ENCODE results near the gene TAB2.
"Not testable (repeated sequence)": the region's sequence is repeated elsewhere in the genome, so short reads cannot be mapped to it uniquely, and the experiment has no call there.

TAB2 gene

DNA sequence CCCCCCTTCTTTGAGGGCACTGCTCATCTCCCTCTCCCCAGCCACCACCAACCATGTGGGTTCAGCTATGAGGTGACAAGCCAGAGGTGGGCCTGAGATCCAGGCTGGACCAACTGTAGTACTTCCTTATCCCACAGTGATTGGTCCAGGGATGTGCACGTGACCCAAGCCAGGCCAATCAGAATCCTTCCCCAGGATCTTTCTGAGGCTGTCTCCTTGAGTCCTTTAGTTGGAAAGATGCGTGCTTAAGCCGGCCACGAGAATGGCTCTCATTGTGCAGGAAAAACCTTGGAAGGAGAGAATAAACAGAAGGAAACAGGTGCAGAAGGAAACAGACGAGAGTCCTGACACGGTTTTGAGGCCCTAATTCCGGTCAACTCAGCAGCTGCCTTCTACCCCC, 128.1 kb downstream of the TAB2 start:
- no peak for DNase-seq (ENCODE audit: low spot score)

DNA sequence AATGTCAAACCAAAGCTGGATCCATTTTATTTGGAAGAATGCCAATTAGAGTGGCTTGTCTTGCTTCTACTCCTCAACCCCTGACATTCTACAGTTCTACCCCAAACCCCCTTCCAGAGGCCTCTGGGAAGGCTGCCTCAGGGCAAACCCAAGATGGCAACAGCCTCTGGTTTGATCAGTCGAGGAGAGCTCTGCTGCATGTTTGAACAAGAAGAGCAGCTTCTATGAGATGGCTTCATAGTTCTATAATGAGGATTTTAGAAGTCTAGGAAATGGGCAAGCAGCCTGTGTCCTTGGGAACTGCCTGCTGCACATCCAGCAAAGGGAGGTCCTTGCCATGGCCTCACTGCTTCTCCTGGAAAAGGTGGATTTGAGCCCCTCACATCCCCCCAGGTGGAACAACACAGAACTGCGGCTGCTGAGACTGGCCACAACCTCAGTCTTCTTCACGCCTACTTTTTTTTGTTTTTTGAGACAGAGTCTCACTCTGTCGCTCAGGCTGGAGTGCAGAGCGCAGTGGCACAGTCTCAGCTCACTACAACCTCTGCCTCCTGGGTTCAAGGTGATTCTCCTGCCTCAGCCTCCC, 129.4 kb downstream of the TAB2 start:
- no peak for DNase-seq (ENCODE audit: low spot score)

DNA sequence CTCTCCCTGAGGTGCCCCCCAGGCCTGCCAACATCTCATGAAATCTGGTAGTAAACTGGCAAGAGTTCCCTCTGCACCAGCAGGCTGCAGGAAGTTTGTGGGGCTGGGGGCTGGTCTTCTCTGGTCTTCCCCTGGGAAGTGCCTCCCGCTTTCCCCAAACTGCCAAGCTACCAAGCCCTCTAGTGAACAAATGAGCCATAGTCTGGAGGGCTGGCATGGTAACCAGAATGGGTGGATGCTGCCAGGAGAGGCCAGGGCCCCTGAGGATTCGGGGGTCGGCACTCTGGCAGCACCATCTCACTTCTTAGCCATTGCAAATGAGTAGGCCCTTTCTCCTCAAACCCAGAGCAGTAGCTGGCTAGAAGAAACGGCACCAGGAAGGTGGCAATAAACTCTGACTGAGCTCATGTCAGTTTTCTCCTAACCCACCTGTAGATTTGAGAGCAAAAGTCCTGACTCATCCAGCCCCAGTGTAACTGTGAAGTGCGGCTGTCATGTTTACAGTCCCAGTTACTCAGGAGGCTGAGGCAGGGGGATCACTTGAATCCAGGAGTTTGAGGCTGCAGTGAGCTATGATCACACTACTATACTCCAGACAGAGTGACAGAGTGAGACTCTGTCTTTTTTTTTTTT, 131.4 kb downstream of the TAB2 start:
- DNase-seq (ENCODE audit: low spot score), result no peak

DNA sequence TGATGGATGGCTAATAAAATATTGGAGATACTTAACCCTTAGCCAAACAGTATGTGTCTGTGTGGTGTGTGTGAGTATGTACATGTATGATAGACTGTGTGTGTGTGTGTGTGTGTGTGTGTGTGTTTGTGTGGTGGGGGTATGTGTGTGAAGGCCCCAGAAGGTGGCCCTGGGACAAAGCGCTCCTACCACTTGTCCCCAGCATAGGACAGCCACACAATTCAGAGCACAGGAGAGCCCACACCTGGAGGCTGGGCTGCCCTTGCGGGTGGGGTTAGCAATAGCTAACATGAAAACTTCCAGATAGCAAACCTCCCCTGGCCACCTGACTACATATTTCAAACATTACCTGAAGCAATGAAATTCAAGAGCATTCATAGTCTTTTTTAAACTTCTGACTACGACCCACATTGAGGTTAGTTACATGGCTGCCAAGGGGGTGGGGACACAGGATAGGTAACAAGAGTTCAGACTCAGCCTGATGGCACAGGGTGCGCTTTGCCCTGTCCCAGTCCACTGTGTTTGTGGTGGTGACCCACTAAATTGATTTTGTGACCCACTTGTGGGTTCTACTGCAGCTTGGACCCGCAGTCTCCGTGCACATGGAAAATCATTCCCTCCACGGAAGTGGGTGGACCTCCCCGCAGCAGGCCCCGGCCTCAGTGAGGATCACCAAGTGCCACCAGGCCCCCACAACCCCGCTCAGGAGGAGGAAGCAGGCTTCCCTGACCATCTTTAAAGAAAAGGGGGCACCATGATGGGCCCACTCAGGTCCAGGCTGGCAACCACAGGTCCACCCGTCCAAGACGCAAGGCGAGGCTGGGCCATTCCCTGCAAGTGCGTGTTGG, 132.5 kb downstream of the TAB2 start:
- DNase-seq (ENCODE audit: low spot score), result no peak

DNA sequence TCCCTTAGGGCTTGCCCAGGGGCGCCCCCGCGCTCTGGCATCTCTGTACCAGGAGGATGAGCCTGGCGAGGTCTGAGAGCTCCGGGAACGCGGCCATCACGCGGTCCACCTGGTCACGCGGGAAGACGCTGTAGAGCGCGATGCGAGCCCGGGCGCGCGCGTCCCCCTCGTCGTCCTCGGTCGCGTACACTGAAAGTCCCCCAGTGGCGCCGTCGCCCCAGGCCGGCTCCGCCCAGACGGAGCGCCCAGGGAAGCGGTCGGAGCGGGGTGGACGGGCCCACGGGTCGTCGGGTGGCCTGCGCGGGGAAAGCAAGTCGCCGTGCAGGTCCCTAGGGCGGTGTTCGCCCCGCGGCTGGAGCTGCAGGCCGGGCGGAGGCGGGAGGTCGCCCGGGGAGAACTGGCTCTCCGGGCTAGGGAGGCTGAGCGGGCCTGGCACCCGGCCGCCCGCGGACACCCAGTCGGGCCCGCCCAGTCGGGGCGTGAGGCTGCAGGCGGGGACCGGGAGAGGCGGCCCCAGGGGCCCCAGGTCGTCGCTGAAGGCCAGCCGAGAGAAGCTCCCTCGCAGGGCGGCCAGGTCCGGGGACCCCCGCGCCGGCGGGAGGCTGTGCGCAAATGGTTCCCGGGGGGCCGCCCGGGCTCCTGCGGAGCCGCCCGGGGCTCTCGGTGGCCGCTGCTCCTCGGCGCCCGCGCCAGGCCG, 133.3 kb downstream of the TAB2 start:
- DNase-seq (ENCODE audit: low spot score), result no peak

DNA sequence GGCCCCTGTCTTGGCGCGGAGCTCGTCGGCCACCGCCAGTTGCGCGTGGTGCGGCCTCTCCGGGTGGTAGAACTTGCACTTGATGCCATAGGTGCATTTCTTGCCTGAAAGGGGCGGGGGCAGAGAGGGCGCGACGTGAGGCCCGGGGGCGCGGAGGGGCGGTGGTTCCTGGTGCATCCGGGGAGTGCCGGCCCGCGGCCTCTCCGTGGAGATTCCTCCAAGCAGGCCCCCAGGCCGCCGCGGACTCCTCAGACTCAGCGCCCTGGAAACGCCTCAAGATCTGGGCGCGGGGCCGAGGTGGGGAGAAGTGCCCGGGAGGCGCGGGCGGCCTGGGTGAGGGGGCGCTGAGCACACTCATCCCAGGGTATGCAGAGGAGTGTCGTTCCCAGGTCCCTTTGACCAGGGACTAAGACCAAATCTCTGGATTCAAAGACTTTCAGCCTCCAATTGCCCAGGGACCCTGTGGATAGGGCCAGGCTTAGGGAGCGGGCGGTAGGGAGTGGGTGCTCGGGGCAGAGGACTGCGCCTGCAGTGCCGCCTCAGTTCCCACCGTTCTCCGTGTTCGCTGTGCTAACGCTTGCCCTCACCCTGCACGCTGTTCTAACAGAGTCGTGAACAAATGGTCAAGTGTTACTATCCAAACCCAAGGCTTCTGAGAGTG, 134.0 kb downstream of the TAB2 start:
- no peak for DNase-seq (ENCODE audit: low spot score)

DNA sequence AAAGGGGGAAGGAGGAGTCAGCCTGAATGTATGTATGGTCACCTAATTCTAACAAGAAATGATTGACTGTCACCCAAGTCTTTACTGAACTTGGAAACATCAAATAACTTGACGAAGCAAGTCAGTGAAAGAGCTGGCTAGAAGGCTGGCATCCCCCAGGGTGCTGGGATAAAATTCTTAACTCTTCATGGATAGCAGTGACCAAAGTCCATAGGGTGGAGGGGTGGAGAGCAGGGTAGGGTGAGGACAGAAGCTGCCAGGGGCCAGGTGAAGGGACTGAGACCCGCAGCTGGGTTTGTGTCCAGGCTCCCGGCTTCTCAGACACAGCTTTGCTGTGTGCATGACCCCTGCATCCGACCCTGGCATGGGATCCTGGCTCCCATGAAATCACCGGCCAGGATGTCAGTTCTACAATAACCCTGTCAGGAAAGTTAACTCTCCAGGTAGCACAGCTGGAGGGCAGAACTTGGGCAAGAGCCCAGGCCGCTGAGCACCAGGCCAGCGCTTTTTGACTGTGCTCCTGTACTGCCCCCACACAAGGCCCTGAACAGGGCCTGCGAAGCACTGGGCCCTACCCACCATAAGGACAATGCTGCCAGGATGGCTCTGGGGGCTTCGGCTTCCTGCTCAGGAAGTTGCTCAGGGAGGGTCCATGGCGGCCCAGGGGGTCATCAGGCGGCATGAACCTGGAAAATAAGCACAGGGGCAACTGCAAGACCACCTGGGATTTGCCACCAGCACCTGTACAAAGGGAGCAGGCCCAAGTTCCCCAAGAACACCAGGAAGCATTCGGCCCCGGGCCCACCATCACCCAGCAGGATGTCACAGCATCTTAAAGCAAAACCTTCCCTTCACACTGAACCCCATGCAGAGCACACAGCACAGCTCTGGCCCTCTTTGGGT, 134.8 kb downstream of the TAB2 start:
- DNase-seq (ENCODE audit: low spot score), result no peak

DNA sequence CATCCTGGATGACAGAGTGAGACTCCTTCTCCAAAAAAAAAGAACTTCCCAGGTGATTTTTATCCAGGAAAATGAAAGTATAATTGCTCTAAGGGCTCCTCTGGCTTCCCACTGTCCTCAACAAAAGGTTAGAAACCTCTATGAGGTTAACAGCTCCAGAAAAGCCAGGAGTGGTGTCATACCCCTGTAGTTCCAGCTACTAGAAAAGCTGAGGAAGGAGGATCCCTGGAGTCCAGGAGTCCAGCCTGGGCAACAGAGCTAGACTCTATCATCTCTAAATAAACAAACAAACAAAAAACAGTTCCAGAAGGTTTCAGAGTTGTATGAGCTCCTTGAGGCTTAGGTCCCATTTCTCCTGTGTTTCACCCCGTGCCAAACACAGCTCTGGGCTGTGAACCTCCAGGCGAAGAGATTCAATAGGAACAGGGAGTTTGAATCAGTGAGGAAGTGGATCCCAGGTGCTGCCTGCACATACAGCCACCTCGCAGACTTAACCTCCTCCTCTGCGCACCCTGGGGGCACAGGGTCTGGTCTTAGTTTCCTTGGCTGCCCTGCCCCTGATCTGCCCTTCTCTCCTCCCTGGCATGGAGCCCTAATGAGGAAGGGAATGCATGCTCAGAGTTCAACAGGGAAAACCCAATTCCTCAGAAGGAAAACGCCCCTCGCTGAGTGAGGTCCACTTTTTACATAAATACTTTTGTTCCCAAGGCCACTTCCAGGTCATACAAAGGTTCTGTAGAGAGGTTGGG, 136.3 kb downstream of the TAB2 start:
- DNase-seq (ENCODE audit: low spot score), result no peak

DNA sequence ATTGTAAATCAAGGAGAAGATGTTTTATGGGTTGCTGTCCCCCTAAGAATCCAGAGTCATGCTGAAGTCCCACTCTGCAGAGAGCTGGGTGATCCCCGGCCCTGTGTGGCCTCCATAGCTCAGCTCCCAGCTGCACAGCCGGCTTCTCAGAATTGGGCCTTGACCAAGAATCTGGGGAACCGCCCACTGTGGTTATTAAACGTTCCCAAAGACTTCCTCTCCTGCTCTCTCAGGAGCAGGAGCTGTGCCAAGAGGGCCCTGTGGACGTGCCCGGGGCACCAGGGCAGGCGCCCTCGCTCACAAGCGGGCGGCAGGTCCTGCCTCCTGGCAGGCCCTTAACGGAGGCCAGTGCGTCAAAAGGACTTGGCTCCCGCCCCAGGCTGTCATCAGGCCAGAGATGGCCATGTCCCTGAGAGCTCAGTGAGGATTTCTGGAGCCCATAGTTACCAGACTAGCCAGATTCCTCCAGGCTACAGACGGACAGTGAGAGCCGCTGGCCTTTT, 136.9 kb downstream of the TAB2 start:
- DNase-seq (ENCODE audit: low spot score), result no peak

DNA sequence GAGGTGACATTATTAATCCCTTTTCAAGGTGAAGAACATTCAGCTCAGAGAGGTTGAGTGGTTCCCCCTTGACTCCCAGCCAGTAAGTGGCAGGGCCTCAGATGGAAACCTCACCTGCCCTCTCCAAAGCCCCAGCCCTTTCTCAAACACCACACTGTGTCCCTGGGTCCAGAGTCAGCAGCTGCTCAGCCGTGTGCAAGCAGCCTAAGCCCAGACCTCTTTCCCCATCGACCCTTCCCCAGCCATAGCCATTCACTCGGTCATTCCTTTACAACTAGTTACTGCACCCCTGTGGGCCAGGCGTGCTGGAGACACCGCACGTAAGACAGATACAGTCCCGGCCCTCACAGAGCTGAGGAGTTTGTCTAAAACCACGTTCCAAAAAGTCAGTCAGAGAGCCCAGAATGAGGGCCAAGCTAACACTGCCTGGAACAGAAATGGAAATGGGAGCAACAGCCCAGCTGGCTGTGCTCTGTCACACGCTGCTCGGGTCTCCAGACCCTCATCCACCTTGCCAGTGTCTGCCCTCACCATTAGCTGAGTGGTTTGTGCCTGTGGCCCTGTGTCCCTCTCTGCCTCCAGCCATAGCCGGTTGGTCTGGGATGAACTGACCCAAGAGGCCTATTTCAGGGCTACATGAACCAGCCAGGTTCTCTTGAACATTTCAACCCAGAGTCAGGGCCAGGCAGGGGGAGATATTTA, 137.7 kb downstream of the TAB2 start:
- DNase-seq (ENCODE audit: low spot score), result no peak

DNA sequence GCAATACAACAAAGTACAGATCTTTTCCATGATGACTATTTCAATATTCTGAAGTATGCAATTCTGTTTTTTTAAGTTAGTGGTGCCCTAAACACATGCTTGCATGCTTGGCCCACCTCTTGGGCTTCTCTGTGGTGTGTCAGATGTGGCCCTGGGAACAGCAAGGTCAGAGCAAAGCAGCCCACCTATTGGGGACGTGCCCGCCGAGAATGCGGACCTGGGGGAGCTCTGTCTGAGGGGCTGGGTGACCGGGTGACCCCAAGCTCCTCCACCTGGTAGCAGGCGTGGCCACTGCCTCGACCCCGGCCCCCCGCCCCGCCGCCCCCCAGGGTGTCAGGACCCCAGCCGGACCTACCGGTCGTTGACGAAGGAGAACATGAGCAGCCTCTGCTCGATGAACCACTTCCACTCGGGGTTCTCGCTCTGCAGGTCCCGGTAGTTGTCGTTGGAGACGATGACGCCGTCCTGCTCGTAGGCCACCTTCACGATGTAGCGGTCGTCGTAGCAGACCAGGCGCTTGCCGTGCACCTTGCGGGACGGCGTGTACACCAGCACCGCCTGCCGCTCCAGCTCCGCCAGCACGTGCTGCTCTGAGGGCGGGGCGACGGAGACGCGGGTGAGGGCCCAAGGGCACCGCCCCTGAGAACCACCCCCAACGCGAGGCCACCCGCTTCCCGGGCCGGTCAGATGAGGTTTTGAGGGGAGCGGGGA, 139.0 kb downstream of the TAB2 start:
- no peak for DNase-seq (ENCODE audit: low spot score)

DNA sequence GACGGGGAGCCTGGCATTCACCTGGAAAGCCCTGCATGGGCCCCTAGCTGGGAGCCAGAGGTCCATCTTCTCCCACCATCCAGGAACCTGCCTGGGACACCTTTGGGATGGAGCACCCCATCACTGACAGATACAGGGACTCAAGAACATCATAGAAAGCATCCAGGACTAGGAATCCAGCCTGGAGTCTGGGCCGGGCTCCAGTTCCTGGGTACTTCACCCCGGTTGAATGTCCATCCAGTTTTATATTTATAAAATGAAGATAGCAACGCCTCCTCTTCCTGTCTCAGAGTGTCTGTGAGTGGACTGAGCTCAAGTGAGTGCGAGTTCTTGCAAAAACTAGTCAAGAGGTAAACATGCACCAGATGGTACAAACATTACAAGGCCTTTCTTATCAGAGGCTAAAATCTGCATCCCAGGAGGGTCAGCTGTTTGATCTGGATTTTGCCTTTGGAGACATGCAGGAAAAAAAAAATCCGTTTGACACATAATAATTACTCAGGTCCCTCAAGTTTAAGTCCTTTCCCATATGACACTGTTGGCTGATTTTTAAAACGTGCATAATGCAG, 139.9 kb downstream of the TAB2 start:
- DNase-seq (ENCODE audit: low spot score), result no peak

DNA sequence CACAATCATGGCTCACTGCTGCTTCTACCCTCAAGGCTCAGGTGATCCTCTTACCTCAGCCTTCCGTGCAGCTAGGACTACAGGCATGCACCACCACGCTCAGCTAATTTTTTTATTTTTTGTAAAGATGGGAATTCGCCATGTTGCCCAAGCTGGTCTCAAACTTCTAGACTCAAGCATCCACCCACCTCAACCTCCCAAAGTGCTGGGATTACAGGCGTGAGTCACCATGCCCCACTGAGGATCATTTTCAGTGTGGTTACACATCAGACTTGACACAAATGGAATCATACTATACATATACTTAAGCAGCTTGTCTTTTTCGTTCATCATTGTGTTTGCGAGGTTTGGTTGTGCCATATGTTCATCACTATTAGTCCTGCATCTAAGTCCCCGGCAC, 140.7 kb downstream of the TAB2 start:
- DNase-seq (ENCODE audit: low spot score), result no peak

DNA sequence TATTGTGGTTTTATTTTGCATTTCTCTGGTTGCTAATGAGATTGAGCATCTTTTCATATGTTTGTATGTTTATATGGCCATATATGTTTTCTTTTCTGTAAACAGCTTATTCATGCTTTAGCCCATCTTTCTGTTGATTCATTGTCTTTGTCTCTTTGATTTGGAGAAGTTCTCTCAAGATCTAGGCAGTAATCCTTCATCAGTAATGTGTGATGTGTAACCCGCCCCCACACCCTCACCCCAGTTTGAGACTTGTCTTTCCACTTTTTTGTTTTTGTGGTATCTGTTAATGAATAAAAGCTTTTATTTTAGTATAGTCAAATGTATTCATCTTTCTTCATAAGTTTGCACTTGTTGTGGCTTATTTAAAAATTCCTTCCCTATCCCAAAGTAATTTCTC, 141.3 kb downstream of the TAB2 start:
- no peak for DNase-seq (ENCODE audit: low spot score)

DNA sequence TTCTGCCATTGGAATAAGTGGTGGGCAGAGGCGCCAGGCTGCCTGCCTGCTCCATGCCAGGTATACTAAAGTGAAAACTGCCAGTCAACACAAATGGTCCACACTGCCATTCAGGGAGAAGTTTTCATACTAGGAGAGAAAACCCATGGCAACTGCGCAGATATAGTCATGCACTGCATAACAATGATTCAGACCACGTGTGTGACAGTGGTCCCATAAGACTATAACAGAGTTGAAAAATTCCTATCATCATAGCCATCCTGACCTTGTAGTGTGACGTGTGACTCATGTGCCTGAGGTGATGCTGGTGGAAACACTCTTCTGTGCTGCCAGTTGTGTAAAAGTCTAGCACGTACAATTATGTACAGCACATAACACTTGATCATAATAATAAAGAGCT, 142.2 kb downstream of the TAB2 start:
- no peak for DNase-seq (ENCODE audit: low spot score)

DNA sequence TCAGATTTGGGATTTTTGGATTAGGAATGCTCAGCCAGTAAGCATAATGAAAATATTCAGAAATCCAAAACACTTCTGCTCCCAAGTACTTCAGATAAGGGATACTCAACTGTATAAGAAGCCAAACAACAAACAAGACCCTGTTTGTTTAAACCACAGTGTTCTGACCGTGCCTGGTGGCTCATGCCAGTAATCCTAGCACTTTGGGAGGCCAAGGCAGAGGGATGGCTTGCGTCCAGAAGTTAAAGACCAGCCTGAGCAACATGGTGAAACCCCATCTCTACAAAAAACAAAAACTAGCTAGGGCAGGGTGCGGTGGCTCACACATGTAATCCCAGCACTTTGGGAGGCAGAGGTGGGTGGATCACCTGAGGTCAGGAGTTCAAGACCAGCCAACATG, 142.7 kb downstream of the TAB2 start:
- DNase-seq (ENCODE audit: low spot score), result not testable (repeated sequence)

Data from hematopoietic multipotent progenitor cell treated with erythropoietin and hydrocortisone succinate and interleukin-3 and kit ligand, for 17 days (in vitro differentiated cells).